ENCODE results near the gene CREBL2. TPM values are rescaled to one million over a fixed set of nuclear protein-coding genes. Genes with fewer than 3 reads are reported as not detected.

Gene CREBL2
- total and polyA plus RNA-seq, 2 donors (not counting 1 experiment from before 2014, with no cell fraction given), result 6.5 to 22.1 TPM

DNA sequence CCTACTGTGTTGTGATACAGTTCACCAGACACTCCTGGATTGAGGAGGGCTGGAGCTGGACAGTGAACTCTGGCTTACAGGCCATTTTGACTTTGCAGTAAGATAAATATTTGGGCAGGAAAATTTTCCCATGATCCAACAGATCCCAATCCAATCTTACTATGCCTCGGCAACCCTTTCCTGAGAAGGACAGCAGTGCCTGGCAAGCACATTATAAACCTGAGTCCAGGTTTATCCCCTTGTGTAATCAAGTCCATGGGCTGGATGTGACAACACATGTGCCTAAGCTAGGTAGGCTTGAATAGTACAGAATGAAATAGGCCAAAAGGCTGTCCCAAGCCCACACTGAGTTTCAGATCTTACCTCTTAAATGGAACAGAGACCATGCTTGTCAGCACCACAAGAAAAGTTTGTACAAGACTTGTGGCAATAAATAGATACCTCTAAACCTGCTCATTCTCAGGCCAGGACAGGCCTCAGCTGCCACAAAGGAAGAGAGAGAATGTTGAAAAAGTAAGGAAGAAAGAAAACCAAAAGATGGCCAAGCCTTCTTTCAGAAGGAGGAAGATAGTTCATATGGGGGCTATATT, 34.9 kb downstream of the CREBL2 start:
- no peak overlapping the region for H3K4me3 ChIP-seq (ENCODE audit: control extremely low read depth in 1 of 5, extremely low read depth in 1 of 5, insufficient read depth in 1 of 5, low read depth in 2 of 5, low read length in 4 of 5)
- WGBS (ENCODE audit: insufficient coverage), result no CpG with 5 or more reads among the region's 1 CpG
- no peak overlapping the region for H2AFZ ChIP-seq (ENCODE audit: insufficient read depth, low read depth, low read length, poor library complexity, severe bottlenecking)
- no peak overlapping the region for H3K4me2 ChIP-seq (replicated peaks; ENCODE audit: low read depth, low read length, poor library complexity, severe bottlenecking)
- H3K4me1 ChIP-seq (ENCODE audit: control insufficient read depth in 2 of 2, insufficient read depth in 2 of 2, low read length in 2 of 2), result no peaks in the 10 kb centered on the region
- CTCF ChIA-PET, result interaction anchor here (1.0 to 4.2 kb wide), 18 partner anchors 9 to 270 kb away, joined by 3 to 91 read pairs (median 7); no protein-coding TSS in a partner anchor
- H3K9ac ChIP-seq (ENCODE audit: low read length), result no peak overlapping the region
- Mint-ChIP-seq H3K9me3 (ENCODE audit: insufficient read depth) (peaks cover 16% of the 10 kb centered on the region), H3K4me3 (no peak overlapping the region), H3K27me3 (no peaks in the 10 kb centered on the region), H3K27ac (no peak overlapping the region), H3K4me1 (peaks cover 4% of the 10 kb centered on the region)
- ATAC-seq (ENCODE audit: low read depth) (no peak), DNase-seq (no peak)
- POLR2A ChIA-PET, result interaction anchor here (0.6 kb wide), 1 partner anchor 276 kb away, joined by 3 read pairs; no protein-coding TSS in a partner anchor
- no peaks in the 10 kb centered on the region for H3K27me3 ChIP-seq (replicated peaks in 1 of 4; ENCODE audit: control extremely low read depth in 1 of 4, control insufficient read depth in 3 of 4, insufficient read depth in 4 of 4, low read length in 3 of 4)
- H3K79me2 ChIP-seq (ENCODE audit: control insufficient read depth, insufficient read depth, low read length), result no peaks in the 10 kb centered on the region
- H3K36me3 ChIP-seq (replicated peaks in 1 of 2; ENCODE audit: control extremely low read depth in 1 of 2, control insufficient read depth in 1 of 2, extremely low read depth in 1 of 2, insufficient read depth in 2 of 2, low read length in 1 of 2), result peaks cover 0 to 20% of the 10 kb centered on the region in 2 experiments
- H4K20me1 ChIP-seq (ENCODE audit: control insufficient read depth, insufficient read depth, low read length, poor library complexity, severe bottlenecking), result no peaks in the 10 kb centered on the region
- TF ChIP-seq, protein P1, sequence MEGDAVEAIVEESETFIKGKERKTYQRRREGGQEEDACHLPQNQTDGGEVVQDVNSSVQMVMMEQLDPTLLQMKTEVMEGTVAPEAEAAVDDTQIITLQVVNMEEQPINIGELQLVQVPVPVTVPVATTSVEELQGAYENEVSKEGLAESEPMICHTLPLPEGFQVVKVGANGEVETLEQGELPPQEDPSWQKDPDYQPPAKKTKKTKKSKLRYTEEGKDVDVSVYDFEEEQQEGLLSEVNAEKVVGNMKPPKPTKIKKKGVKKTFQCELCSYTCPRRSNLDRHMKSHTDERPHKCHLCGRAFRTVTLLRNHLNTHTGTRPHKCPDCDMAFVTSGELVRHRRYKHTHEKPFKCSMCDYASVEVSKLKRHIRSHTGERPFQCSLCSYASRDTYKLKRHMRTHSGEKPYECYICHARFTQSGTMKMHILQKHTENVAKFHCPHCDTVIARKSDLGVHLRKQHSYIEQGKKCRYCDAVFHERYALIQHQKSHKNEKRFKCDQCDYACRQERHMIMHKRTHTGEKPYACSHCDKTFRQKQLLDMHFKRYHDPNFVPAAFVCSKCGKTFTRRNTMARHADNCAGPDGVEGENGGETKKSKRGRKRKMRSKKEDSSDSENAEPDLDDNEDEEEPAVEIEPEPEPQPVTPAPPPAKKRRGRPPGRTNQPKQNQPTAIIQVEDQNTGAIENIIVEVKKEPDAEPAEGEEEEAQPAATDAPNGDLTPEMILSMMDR (IDR thresholded peaks at IDR 0.05), result no peak
- intact Hi-C loops (cut with micrococcal nuclease), result loop anchor here (5.0 kb wide), 2 partner anchors 71 to 289 kb away; partner anchors contain the start of genes BORCS5 and CDKN1B
- H3K9me3 ChIP-seq (ENCODE audit: control extremely low read depth in 1 of 3, control insufficient read depth in 2 of 3, insufficient read depth in 1 of 3, low read length in 2 of 3), result peaks cover 0 to 30% (median 26%) of the 10 kb centered on the region in 3 donors
- no peak overlapping the region for H3K27ac ChIP-seq (ENCODE audit: low read length in 2 of 2)

GRCh38 chr12:12648284-12648683, 36.6 kb downstream of the CREBL2 start:
- H3K9ac ChIP-seq (ENCODE audit: low read length), result no peak overlapping the region
- DNase-seq (no peak), ATAC-seq (ENCODE audit: low read depth) (no peak)
- TF ChIP-seq, protein P1 (IDR thresholded peaks at IDR 0.05), result no peak
- no peak for TF ChIP-seq EZH2 (IDR thresholded peaks at IDR 0.05; ENCODE audit: borderline replicate concordance, insufficient read depth, low read depth, low read length, poor library complexity, severe bottlenecking)
- peaks cover 16% of the 10 kb centered on the region for H3K9me3 Mint-ChIP-seq (ENCODE audit: insufficient read depth)
- no peak overlapping the region for H2AFZ ChIP-seq (ENCODE audit: insufficient read depth, low read depth, low read length, poor library complexity, severe bottlenecking)
- no peaks in the 10 kb centered on the region for H3K27me3 ChIP-seq (replicated peaks in 1 of 4; ENCODE audit: control extremely low read depth in 1 of 4, control insufficient read depth in 3 of 4, insufficient read depth in 4 of 4, low read length in 3 of 4)
- intact Hi-C loops (cut with micrococcal nuclease), result loop anchor here (5.0 kb wide), 2 partner anchors 69 to 291 kb away; partner anchors contain the start of genes BORCS5 and CDKN1B
- H3K4me2 ChIP-seq (replicated peaks; ENCODE audit: low read depth, low read length, poor library complexity, severe bottlenecking), result no peak overlapping the region
- no peak overlapping the region for H3K4me3 Mint-ChIP-seq
- ChIA-PET POLR2A (no interaction called here), CTCF (interaction anchor here (4.2 kb wide), 1 partner anchor 88 kb away, joined by 91 read pairs; no protein-coding TSS in a partner anchor)
- H3K27ac Mint-ChIP-seq, result no peak overlapping the region
- H3K27ac ChIP-seq (ENCODE audit: low read length in 2 of 2), result no peak overlapping the region
- no peaks in the 10 kb centered on the region for H3K4me1 ChIP-seq (ENCODE audit: control insufficient read depth in 2 of 2, insufficient read depth in 2 of 2, low read length in 2 of 2)
- peaks cover 2 to 30% (median 26%) of the 10 kb centered on the region in 3 donors for H3K9me3 ChIP-seq (ENCODE audit: control extremely low read depth in 1 of 3, control insufficient read depth in 2 of 3, insufficient read depth in 1 of 3, low read length in 2 of 3)
- H3K36me3 ChIP-seq (replicated peaks in 1 of 2; ENCODE audit: control extremely low read depth in 1 of 2, control insufficient read depth in 1 of 2, extremely low read depth in 1 of 2, insufficient read depth in 2 of 2, low read length in 1 of 2), result peaks cover 0 to 7% of the 10 kb centered on the region in 2 experiments
- H3K4me3 ChIP-seq (ENCODE audit: control extremely low read depth in 1 of 5, extremely low read depth in 1 of 5, insufficient read depth in 1 of 5, low read depth in 2 of 5, low read length in 4 of 5), result no peak overlapping the region
- no peaks in the 10 kb centered on the region for H3K79me2 ChIP-seq (ENCODE audit: control insufficient read depth, insufficient read depth, low read length)
- H4K20me1 ChIP-seq (ENCODE audit: control insufficient read depth, insufficient read depth, low read length, poor library complexity, severe bottlenecking), result no peaks in the 10 kb centered on the region
- peaks cover 4% of the 10 kb centered on the region for H3K4me1 Mint-ChIP-seq
- no peaks in the 10 kb centered on the region for H3K27me3 Mint-ChIP-seq
